NT2/D1 (cell line): ENCODE data around the gene CHMP3.
A peak's percentile ranks its signal among the peaks of the same experiment; 100 is the strongest.
"Not testable (repeated sequence)": the region's sequence is repeated elsewhere in the genome, so short reads cannot be mapped to it uniquely, and the experiment has no call there.

Source experiments
- DNase-seq: peaks from one replicate; pipeline ENCODE4 v3.0.0-alpha.2; 2011; ENCODE audit warnings: low read depth, low spot score
- H3K27me3 ChIP-seq: 2 replicates; pipeline ENCODE4 v1.6.0; 2011; ENCODE audit warnings: mild to moderate bottlenecking; ENCODE audit not compliant: insufficient read length, insufficient read depth
- H3K36me3 ChIP-seq: 2 replicates; pipeline ENCODE4 v1.6.1; 2011; ENCODE audit warnings: mild to moderate bottlenecking, low read length, mixed read lengths; ENCODE audit not compliant: insufficient read depth, insufficient read length
- H3K4me1 ChIP-seq: 2 replicates; pipeline ENCODE4 v1.5.1; 2011; ENCODE audit not compliant: insufficient read depth, insufficient read length
- H3K4me3 ChIP-seq: 2 replicates; pipeline ENCODE4 v1.5.1; 2011; ENCODE audit warnings: low read depth; ENCODE audit not compliant: insufficient read length
- H3K9ac ChIP-seq: 2 replicates; pipeline ENCODE4 v1.6.0; 2011; ENCODE audit warnings: low read depth; ENCODE audit not compliant: insufficient read length
- H3K9me3 ChIP-seq: 2 replicates; pipeline ENCODE4 v1.5.1; 2011; ENCODE audit warnings: mild to moderate bottlenecking, low read length; ENCODE audit not compliant: insufficient read depth
- SUZ12 ChIP-seq: IDR thresholded peaks from 2 replicates; pipeline ENCODE4 v1.6.1; 2011; ENCODE audit not compliant: insufficient read length, insufficient read depth; ENCODE audit errors: extremely low read depth
- YY1 ChIP-seq: IDR thresholded peaks from 2 replicates; pipeline ENCODE4 v1.6.1; 2011; ENCODE audit not compliant: insufficient read length, insufficient read depth
- ZNF274 ChIP-seq: IDR thresholded peaks from 2 replicates; pipeline ENCODE4 v1.6.1; 2011; ENCODE audit warnings: mild to moderate bottlenecking, low read depth, low read length

Gene CHMP3

DNA sequence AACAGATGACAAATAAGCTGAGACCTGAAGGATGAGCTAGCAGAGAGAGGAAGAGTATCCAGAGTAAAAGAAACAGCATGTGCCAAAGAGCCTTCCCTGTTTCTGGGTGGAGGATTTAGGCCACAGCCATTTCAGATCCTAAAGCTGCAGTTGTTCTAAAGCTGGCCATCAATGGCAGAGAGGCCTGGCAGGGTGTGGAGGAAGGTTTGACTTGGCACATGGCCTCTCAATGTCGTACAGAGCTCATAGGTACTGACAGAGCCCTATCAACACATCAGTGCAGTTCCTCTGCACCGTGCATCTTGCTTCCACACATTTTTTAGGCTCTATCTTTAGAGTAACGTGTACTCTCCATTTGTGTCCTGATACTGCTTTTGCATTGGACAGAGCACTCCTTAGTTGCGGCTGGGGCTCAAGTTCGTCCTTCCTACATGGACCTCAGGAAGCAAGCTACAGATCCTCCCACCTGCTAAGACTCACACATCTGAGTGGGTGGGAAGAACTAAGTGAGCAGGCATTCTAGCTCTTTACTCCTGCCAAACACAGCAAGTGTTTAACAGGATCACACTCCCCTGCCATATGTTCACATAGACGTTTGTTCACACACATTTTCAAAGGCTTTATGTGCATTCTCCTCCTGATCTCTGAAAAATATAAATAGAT is 3.0 kb upstream of the CHMP3 start:
- no peak overlapping the region for H3K4me3 ChIP-seq
- H3K36me3 ChIP-seq: no peaks in the 10 kb centered on the region
- no peak for DNase-seq
- H3K4me1 ChIP-seq: peaks cover 4% of the 10 kb centered on the region
- peaks cover 9% of the 10 kb centered on the region; the same call in 1 of the 2 replicates for H3K9me3 ChIP-seq
- TF ChIP-seq YY1 (no peak), SUZ12 (no peak), ZNF274 (no peak)
- no peak overlapping the region for H3K9ac ChIP-seq
- no peaks in the 10 kb centered on the region for H3K27me3 ChIP-seq

DNA sequence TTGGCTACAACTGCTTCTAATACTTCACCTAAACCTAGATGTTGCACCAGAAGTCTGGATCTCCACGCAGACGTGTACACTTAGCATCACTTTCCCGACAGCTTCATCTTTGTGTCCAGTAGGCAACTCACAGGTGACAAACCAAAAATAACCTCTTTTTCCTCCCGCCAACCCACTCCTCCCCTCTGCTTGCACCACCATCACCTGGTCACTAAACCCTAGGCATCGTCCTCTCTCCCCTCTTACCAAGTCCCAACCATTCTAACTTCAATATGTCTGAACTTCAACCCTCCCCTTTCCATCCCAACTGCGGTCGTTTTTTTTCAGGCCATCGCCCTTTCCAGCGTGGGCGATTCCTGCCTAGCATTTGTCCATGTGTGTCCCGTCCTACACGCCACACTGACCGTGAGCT is 413 bp upstream of the CHMP3 start:
- H3K27me3 ChIP-seq: no peaks in the 10 kb centered on the region
- peaks cover 11% of the 10 kb centered on the region for H3K36me3 ChIP-seq
- TF ChIP-seq SUZ12 (no peak), YY1 (no peak)
- H3K9me3 ChIP-seq: peaks cover 9% of the 10 kb centered on the region; the same call in 1 of the 2 replicates
- H3K9ac ChIP-seq: peak overlapping the region; percentile 28
- no peak for DNase-seq
- peaks cover 4% of the 10 kb centered on the region for H3K4me1 ChIP-seq
- peak overlapping the region; percentile 69 for H3K4me3 ChIP-seq

DNA sequence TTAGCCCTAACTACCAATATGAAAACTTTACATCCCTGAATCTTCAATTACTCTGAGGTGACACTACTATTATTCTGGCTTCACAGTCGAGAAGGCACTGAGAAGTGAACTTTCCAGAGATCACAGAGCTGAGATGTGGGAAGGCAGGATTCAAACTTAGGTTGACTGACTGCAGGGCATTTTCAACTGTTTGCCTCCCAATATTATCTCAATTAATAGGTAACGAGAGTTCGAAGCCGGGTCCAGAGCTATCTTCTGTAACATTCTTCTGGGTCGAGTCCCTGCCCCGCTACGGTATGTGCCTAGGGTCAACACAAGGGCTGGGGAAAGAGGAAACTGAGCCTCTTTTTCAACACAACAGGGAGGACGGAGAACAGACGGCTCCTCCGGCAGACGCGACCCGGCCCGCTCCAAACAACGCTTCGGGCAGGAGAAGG is 740 bp downstream of the CHMP3 start:
- no peaks in the 10 kb centered on the region for H3K27me3 ChIP-seq
- peaks cover 11% of the 10 kb centered on the region for H3K36me3 ChIP-seq
- H3K9ac ChIP-seq: peak overlapping the region; percentile 89
- no peak for TF ChIP-seq SUZ12
- no peak for TF ChIP-seq YY1
- TF ChIP-seq ZNF274: no peak
- peaks cover 9% of the 10 kb centered on the region; the same call in 1 of the 2 replicates for H3K9me3 ChIP-seq
- peaks cover 4% of the 10 kb centered on the region for H3K4me1 ChIP-seq
- no peak for DNase-seq
- peak overlapping the region; percentile 69 for H3K4me3 ChIP-seq

DNA sequence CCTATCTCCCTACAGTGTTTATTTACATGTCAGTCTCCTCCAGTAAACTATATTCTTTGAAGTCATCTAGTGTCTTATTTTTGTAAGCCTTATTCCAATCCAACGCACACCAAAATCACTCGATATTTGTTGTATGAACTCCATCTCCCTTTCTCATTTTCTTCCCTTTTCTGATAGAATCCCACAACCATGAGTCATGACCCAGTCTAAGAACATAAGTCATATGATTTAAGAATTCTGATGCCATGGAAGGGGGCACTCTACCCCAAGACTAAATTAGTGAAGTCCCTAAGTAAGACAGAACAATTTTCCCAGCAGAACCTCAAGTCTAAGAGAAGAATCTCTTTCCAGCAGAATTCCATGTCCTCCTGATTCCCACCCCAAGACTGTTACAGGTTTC is 5.4 kb downstream of the CHMP3 start:
- no peaks in the 10 kb centered on the region for H3K4me1 ChIP-seq
- TF ChIP-seq SUZ12 (no peak), ZNF274 (no peak)
- H3K9me3 ChIP-seq: peaks cover 10% of the 10 kb centered on the region; the same call in 1 of the 2 replicates
- H3K27me3 ChIP-seq: no peaks in the 10 kb centered on the region
- H3K36me3 ChIP-seq: peaks cover 15% of the 10 kb centered on the region
- H3K9ac ChIP-seq: no peak overlapping the region
- H3K4me3 ChIP-seq: no peak overlapping the region
- DNase-seq: no peak

DNA sequence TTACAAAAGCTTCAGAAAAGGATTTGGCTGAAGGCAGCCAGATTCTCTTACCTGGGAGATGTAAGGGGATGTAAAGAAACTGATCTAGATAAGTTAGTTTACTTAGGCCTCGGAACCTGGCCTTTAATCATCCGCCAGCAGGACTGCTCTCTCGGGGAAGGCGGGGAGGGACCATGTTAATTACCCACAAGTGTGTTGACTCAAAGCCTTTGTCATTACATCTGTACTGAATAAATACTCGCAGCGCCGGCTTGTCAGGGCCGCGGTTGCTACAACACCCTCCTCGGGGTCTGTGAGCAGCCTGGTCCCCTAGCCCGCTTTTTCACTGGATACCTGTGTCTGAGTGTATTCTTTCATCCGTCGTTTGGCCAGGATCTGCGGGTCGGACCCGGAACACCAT is 6.7 kb downstream of the CHMP3 start:
- peak; percentile 22 for DNase-seq
- Histone ChIP-seq H3K36me3 (peaks cover 15% of the 10 kb centered on the region), H3K4me1 (no peaks in the 10 kb centered on the region), H3K27me3 (no peaks in the 10 kb centered on the region), H3K4me3 (no peak overlapping the region), H3K9ac (no peak overlapping the region), H3K9me3 (peaks cover 20% of the 10 kb centered on the region; the same call in 1 of the 2 replicates)
- no peak for TF ChIP-seq SUZ12

DNA sequence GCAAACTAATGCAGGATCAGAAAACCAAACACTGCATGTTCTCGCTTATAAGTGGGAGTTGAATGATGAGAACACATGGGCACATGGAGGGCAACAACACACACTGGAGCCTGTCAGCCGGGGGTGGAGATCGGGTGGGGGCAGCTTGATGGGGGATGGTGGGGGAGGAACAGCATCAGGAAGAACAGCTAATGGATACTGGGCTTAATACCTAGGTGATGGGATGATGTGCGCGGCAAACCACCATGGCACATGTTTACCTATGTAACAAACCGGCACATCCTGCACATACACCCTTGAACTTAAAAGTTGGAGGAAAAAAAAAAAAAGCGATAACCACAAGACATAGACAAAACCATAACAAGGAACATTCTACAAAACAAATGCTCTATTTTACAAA is 10.4 kb downstream of the CHMP3 start:
- no peak for DNase-seq
- H3K9me3 ChIP-seq: peaks cover 52% of the 10 kb centered on the region
- TF ChIP-seq ZNF274 (no peak), YY1 (no peak)

DNA sequence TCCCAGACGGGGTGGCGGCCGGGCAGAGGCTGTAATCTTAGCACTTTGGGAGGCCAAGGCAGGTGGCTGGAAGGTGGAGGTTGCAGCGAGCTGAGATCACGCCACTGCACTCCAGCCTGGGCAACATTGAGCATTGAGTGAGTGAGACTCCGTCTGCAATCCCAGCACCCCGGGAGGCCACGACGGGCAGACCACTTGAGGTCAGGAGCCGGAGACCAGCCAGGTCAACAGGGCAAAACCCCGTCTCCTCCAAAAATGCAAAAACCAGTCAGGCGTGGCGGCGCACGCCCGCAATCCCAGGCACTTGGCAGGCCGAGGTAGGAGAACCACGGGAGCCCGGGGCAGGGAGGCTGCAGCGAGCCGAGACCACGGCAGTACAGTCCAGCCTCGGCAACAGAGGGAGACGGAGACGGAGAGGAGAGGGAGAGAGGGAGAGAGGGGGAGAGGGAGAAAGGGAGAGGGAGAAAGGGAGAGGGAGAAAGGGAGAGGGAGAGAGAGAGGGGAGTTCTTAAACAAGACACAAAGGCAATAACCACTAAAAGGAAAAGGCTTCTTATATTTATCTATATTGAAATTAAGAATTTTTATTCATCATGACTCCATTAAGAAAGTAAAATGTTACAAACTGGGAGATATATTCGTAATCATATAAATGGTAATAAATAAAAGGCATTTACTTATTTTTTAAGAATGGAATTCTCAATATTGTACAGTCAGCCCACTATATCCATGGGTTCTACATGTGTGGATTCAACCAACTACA is 13.1 kb downstream of the CHMP3 start:
- not testable (repeated sequence) for DNase-seq, H3K4me1 ChIP-seq, H3K36me3 ChIP-seq, H3K27me3 ChIP-seq, H3K9ac ChIP-seq, H3K4me3 ChIP-seq
- peaks cover 65% of the 10 kb centered on the region for H3K9me3 ChIP-seq

More for the DNA sequence above, 10.4 kb downstream of the CHMP3 start:
- Histone ChIP-seq H3K27me3 (no peaks in the 10 kb centered on the region), H3K36me3 (peaks cover 4% of the 10 kb centered on the region), H3K4me3 (no peak overlapping the region), H3K9ac (no peak overlapping the region), H3K4me1 (no peaks in the 10 kb centered on the region)

DNA sequence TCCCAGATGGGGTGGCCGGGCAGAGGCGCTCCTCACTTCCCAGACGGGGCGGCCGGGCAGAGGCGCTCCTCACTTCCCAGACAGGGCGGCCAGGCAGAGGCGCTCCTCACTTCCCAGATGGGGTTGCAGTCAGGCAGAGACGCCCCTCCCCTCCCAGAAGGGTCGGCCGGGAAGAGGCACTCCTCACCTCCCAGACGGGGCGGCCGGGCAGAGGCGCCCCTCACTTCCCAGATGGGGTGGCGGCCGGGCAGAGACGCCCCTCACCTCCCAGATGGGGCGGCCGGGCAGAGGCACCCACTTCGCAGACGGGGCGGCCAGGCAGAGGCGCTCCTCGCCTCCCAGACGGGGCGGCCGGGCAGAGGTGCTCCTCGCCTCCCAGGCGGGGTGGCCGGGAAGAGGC is 13.8 kb downstream of the CHMP3 start:
- H3K9me3 ChIP-seq: peaks cover 65% of the 10 kb centered on the region

DNA sequence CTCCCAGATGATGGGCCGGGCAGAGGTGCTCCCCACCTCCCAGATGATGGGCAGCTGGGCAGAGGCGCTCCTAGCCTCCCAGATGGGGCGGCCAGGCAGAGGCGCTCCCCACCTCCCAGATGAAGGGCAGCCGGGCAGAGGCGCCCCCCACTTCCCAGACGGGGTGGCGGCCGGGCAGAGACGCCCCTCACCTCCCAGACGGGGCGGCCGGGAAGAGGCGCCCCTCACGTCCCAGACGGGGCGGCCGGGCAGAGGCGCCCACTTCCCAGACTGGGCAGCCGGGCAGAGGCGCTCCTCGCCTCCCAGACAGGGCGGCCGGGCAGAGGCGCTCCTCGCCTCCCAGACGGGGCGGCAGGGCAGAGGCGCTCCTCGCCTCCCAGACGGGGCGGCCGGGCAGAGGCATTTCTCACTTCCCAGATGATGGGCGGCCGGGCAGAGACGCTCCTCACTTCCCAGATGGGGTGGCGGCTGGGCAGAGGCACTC is 14.3 kb downstream of the CHMP3 start:
- not testable (repeated sequence) for DNase-seq, H3K4me1 ChIP-seq
- peaks cover 67% of the 10 kb centered on the region for H3K9me3 ChIP-seq

More for the DNA sequence above, 13.8 kb downstream of the CHMP3 start:
- not testable (repeated sequence) for H3K4me3 ChIP-seq, H3K36me3 ChIP-seq, H3K27me3 ChIP-seq, H3K9ac ChIP-seq, H3K4me1 ChIP-seq, DNase-seq

DNA sequence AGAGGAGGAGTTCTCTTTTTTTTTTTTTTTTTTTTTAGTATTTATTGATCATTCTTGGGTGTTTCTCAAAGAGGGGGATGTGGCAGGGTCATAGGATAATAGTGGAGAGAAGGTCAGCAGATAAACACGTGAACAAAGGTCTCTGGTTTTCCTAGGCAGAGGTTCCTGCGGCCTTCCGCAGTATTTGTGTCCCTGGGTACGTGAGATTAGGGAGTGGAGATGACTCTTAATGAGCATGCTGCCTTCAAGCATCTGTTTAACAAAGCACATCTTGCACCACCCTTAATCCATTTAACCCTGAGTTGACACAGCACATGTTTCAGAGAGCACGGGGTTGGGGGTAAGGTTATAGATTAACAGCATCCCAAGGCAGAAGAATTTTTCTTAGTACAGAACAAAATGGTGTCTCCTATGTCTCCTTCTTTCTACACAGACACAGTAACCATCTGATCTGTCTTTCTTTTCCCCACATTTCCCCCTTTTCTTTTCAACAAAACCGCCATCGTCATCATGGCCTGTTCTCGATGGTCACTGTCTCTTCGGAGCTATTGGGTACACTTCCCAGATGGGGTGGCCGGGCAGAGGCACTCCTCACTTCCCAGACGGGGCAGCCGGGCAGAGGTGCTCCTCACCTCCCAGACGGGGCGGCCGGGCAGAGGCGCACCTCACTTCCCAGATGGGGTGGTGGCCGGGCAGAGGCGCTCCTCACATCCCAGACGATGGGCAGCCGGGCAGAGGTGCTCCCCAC is 14.9 kb downstream of the CHMP3 start:
- H3K9ac ChIP-seq, H3K4me1 ChIP-seq, DNase-seq, H3K27me3 ChIP-seq, H3K4me3 ChIP-seq, H3K36me3 ChIP-seq: not testable (repeated sequence)
- H3K9me3 ChIP-seq: peaks cover 74% of the 10 kb centered on the region

More for the DNA sequence above, 14.3 kb downstream of the CHMP3 start:
- H3K4me3 ChIP-seq, H3K9ac ChIP-seq, H3K27me3 ChIP-seq, H3K36me3 ChIP-seq: not testable (repeated sequence)
